GM12864 (cell line): Measurements from ENCODE around the gene ANP32A.

Experiments used
- DNase-seq: peaks from one replicate; pipeline ENCODE4 v3.0.0-alpha.2; 2011; ENCODE audit warnings: low read depth
- H3K4me3 ChIP-seq: 2 replicates; pipeline ENCODE4 v1.5.1; 2011; ENCODE audit warnings: mild to moderate bottlenecking, low read depth, low read length, control low read depth
- TF ChIP-seq, protein P1 (sequence below): IDR thresholded peaks from 2 replicates; pipeline ENCODE4 v1.5.1; 2011; ENCODE audit warnings: low read depth, mild to moderate bottlenecking, moderate library complexity, low read length, control low read depth, inconsistent platforms; ENCODE audit errors: missing control alignments

Gene ANP32A

DNA sequence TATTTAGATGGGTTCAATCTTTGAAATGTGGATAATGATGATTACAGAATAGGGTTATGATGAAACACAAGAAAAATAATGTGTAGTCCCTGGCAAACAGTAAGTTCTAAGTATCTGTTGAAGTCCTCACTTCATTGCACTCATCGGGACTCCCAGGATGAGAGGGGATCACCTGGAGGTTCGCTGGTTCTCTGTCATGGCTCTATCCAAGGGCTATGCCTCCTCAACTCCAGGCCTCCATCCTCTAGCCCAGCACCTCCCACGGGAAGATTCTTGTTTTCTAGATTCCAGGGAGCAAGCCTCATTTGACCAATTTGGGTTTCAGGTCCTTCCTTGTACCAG is 45.5 kb downstream of the ANP32A start:
- H3K4me3 ChIP-seq, result no peak overlapping the region
- DNase-seq, result no peak
- TF ChIP-seq, protein P1, sequence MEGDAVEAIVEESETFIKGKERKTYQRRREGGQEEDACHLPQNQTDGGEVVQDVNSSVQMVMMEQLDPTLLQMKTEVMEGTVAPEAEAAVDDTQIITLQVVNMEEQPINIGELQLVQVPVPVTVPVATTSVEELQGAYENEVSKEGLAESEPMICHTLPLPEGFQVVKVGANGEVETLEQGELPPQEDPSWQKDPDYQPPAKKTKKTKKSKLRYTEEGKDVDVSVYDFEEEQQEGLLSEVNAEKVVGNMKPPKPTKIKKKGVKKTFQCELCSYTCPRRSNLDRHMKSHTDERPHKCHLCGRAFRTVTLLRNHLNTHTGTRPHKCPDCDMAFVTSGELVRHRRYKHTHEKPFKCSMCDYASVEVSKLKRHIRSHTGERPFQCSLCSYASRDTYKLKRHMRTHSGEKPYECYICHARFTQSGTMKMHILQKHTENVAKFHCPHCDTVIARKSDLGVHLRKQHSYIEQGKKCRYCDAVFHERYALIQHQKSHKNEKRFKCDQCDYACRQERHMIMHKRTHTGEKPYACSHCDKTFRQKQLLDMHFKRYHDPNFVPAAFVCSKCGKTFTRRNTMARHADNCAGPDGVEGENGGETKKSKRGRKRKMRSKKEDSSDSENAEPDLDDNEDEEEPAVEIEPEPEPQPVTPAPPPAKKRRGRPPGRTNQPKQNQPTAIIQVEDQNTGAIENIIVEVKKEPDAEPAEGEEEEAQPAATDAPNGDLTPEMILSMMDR, result no peak

- no peak overlapping the region for H3K4me3 ChIP-seq
- no peak for DNase-seq
- TF ChIP-seq, protein P1, result no peak
Observed at GRCh38 chr15:68774521-68775235, 46.0 kb downstream of the ANP32A start.

DNA sequence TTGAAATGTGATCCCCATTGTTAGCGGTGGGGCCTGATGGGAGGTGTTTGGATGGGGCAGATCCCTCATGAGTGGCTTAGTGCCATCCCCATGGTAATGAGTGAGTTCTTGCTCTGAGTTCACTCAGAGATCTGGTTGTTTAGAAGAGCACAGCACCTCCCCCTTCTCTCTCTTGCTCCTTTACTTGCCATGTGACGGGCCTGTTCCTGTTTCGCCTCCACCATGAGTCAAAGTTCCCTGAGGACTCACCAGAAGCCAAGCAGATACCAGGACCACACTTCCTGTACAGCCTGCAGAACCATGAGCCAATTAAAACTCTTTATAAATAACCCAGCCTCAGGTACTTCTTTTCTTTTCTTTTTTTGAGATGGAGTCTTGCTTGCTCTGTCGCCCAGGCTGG is 46.6 kb downstream of the ANP32A start:
- TF ChIP-seq, protein P1, result no peak
- DNase-seq, result no peak

DNA sequence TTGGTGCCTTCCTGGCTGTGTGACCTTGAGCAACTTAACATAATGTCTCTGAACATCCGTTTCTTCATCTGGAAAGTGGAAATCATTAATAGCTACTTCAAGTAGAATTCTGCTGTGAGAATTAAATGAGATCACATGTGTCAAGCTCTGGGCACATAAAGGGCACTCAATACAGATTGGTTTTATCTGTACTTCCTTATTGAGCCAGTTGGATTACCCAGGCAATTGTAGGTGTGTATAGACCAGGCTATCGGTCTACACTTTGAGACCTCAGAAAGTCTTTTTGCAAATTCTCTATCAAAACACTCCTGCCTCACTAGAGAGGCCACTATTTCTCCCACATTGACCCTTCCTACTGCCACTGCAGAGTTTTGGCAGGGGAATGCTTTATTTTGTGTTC is 47.7 kb downstream of the ANP32A start:
- TF ChIP-seq, protein P1, result no peak
- H3K4me3 ChIP-seq, result no peak overlapping the region
- DNase-seq, result no peak

More for the DNA sequence above, 46.6 kb downstream of the ANP32A start:
- no peak overlapping the region for H3K4me3 ChIP-seq

GRCh38 chr15:68770216-68770615 is 50.5 kb downstream of the ANP32A start:
- TF ChIP-seq, protein P1, result no peak
- no peak overlapping the region for H3K4me3 ChIP-seq
- no peak for DNase-seq

- H3K4me3 ChIP-seq, result no peak overlapping the region
- DNase-seq, result no peak
- TF ChIP-seq, protein P1, result no peak
Observed at GRCh38 chr15:68769702-68770101, 51.0 kb downstream of the ANP32A start.

GRCh38 chr15:68768321-68768720 is 52.4 kb downstream of the ANP32A start:
- H3K4me3 ChIP-seq, result no peak overlapping the region
- no peak for DNase-seq
- TF ChIP-seq, protein P1, result no peak
